ENCODE data around the gene OSBP2.

DNA sequence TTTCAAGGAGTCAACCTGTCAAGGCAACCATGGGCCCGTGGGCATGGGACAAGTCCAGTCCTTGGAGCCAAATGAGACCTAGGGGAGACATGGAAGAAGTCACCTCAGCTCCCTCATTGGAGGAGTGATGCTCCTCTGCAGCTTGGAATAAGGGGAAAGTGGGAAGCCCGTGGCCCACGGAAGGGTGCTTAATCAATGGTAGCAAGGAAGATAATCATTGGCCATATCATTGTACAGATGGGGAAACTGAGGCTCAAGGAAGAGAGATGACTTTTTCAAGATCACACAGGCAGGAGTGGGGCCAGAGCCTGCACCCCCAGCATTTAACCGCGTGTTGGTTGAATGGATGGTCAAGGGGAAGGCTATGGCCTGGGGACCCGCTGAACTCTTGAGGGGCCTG is 133.0 kb downstream of the OSBP2 start:
- TF ChIP-seq GATA3 (IDR thresholded peaks at IDR 0.05; ENCODE audit: low read depth, low read length) = no peak
- no peak for TF ChIP-seq GATA2 (IDR thresholded peaks at IDR 0.05; ENCODE audit: low read depth, low read length)
